H9 (cell line): ENCODE measurements around the gene OXLD1. TPM values are rescaled to one million over a fixed set of nuclear protein-coding genes. Genes with fewer than 3 reads are reported as not detected.

ENCODE experiments used
- DNase-seq: peaks from one replicate; pipeline ENCODE4 v3.0.0-alpha.2; 2017
- H2AFZ ChIP-seq: one replicate; pipeline ENCODE4 v1.6.1; 2013; ENCODE audit warnings: mild to moderate bottlenecking, low read length, control low read depth, moderate library complexity
- H2AK5ac ChIP-seq: 2 replicates; pipeline ENCODE4 v1.6.1; 2013; ENCODE audit warnings: low read length, control low read depth, mixed read lengths; ENCODE audit not compliant: insufficient read length
- H2BK120ac ChIP-seq: one replicate; pipeline ENCODE4 v1.6.1; 2013; ENCODE audit warnings: low read depth, mild to moderate bottlenecking, low read length, control low read depth, inconsistent platforms; ENCODE audit not compliant: poor library complexity, severe bottlenecking
- H2BK12ac ChIP-seq: 2 replicates; pipeline ENCODE4 v1.6.1; 2013; ENCODE audit warnings: low read length, control low read depth, mixed read lengths, low read depth; ENCODE audit not compliant: insufficient read length
- H2BK15ac ChIP-seq: 2 replicates; pipeline ENCODE4 v1.6.1; 2013; ENCODE audit warnings: low read depth, low read length, control low read depth
- H2BK20ac ChIP-seq: one replicate; pipeline ENCODE4 v1.6.1; 2013; ENCODE audit warnings: low read depth, mild to moderate bottlenecking, low read length, control low read depth, inconsistent platforms; ENCODE audit not compliant: poor library complexity, severe bottlenecking
- H2BK5ac ChIP-seq: 2 replicates; pipeline ENCODE4 v1.6.1; 2013; ENCODE audit warnings: low read length, control low read depth, mixed read lengths; ENCODE audit not compliant: insufficient read length
- H3K14ac ChIP-seq: 2 replicates; pipeline ENCODE4 v1.6.1; 2013; ENCODE audit warnings: low read length, control low read depth; ENCODE audit not compliant: insufficient read depth
- H3K18ac ChIP-seq: 2 replicates; pipeline ENCODE4 v1.6.1; 2013; ENCODE audit warnings: low read depth, mild to moderate bottlenecking, mixed read lengths, low read length, control low read depth; ENCODE audit not compliant: insufficient read length
- H3K23ac ChIP-seq: 2 replicates; pipeline ENCODE4 v1.6.1; 2013; ENCODE audit warnings: low read length, control low read depth, mixed read lengths, low read depth; ENCODE audit not compliant: insufficient read length
- H3K23me2 ChIP-seq: 2 replicates; pipeline ENCODE4 v1.6.1; 2013; ENCODE audit warnings: low read depth, mild to moderate bottlenecking, mixed read lengths, low read length, control low read depth; ENCODE audit not compliant: insufficient read length, poor library complexity, severe bottlenecking
- H3K27ac ChIP-seq: 2 replicates; pipeline ENCODE4 v1.5.1; 2013; ENCODE audit warnings: low read length, control low read depth, mixed read lengths, low read depth; ENCODE audit not compliant: insufficient read length
- H3K27me3 ChIP-seq: 2 replicates; pipeline ENCODE4 v1.6.1; 2013; ENCODE audit warnings: low read length, control low read depth, inconsistent platforms; ENCODE audit not compliant: insufficient read depth
- H3K4ac ChIP-seq: 2 replicates; pipeline ENCODE4 v1.6.1; 2013; ENCODE audit warnings: low read depth, mild to moderate bottlenecking, control low read depth, inconsistent platforms, low read length, moderate library complexity
- H3K4me1 ChIP-seq: 2 replicates; pipeline ENCODE4 v1.6.1; 2013; ENCODE audit warnings: low read length, control low read depth, inconsistent platforms; ENCODE audit not compliant: insufficient read depth
- H3K4me2 ChIP-seq: 2 replicates; pipeline ENCODE4 v1.6.1; 2013; ENCODE audit warnings: low read length, control low read depth, mixed read lengths; ENCODE audit not compliant: insufficient read length, insufficient read depth
- H3K56ac ChIP-seq: 2 replicates; pipeline ENCODE4 v1.6.1; 2013; ENCODE audit warnings: low read depth, mild to moderate bottlenecking, mixed read lengths, low read length, control low read depth; ENCODE audit not compliant: insufficient read length
- H3K79me1 ChIP-seq: 2 replicates; pipeline ENCODE4 v1.6.1; 2013; ENCODE audit warnings: low read depth, mild to moderate bottlenecking, moderate library complexity, low read length, control low read depth, inconsistent platforms; ENCODE audit not compliant: insufficient read depth, poor library complexity, severe bottlenecking
- H3K79me2 ChIP-seq: 2 replicates; pipeline ENCODE4 v1.6.1; 2013; ENCODE audit warnings: low read length, control low read depth, inconsistent platforms; ENCODE audit not compliant: insufficient read depth
- H3K9ac ChIP-seq: 2 replicates; pipeline ENCODE4 v1.6.1; 2013; ENCODE audit warnings: low read length, control low read depth, mixed read lengths; ENCODE audit not compliant: insufficient read length; ENCODE audit errors: extremely low read depth
- H3K9me3 ChIP-seq: one replicate; pipeline ENCODE4 v1.6.1; 2013; ENCODE audit warnings: low read depth, low read length, inconsistent platforms; ENCODE audit not compliant: control insufficient read depth
- H3T11ph ChIP-seq: one replicate; pipeline ENCODE4 v1.6.1; 2013; ENCODE audit warnings: mild to moderate bottlenecking, low read length, control low read depth, inconsistent platforms
- H4K20me1 ChIP-seq: one replicate; pipeline ENCODE4 v1.6.1; 2013; ENCODE audit not compliant: control insufficient read depth, insufficient read length, insufficient read depth
- H4K5ac ChIP-seq: 2 replicates; pipeline ENCODE4 v1.6.1; 2013; ENCODE audit warnings: low read depth, mild to moderate bottlenecking, mixed read lengths, low read length, control low read depth; ENCODE audit not compliant: insufficient read length
- H4K8ac ChIP-seq: replicated peaks from 2 replicates; pipeline ENCODE4 v1.6.1; 2013; ENCODE audit warnings: low read length, control low read depth, mixed read lengths, low read depth; ENCODE audit not compliant: insufficient read length
- H4K91ac ChIP-seq: 2 replicates; pipeline ENCODE4 v1.6.1; 2013; ENCODE audit warnings: low read depth, mild to moderate bottlenecking, moderate library complexity, mixed read lengths, low read length, control low read depth; ENCODE audit not compliant: insufficient read length
- H3K27ac Mint-ChIP-seq, 3 experiments: 2 replicates in 2 of 3; 3 replicates in 1 of 3; pipeline ENCODE4 v1.8.0; 2020 to 2021; ENCODE audit warnings: mixed read lengths in 3 of 3, mild to moderate bottlenecking in 1 of 3, moderate library complexity in 1 of 3
- H3K27me3 Mint-ChIP-seq: 2 replicates; pipeline ENCODE4 v1.8.0; 2021; ENCODE audit warnings: low read depth, mild to moderate bottlenecking, moderate library complexity, mixed read lengths
- H3K36me3 Mint-ChIP-seq, 3 experiments: 2 replicates in 2 of 3; 3 replicates in 1 of 3; pipeline ENCODE4 v1.8.0; 2020 to 2021; ENCODE audit warnings: low read depth in 3 of 3, mixed read lengths in 3 of 3; ENCODE audit not compliant: insufficient read depth in 1 of 3
- H3K4me1 Mint-ChIP-seq, 2 experiments: 2 replicates each; pipeline ENCODE4 v1.8.0; 2020; ENCODE audit warnings: mixed read lengths in 2 of 2
- H3K4me3 Mint-ChIP-seq, 2 experiments: 2 replicates in 1 of 2; 3 replicates in 1 of 2; pipeline ENCODE4 v1.8.0; 2020 to 2021; ENCODE audit warnings: mild to moderate bottlenecking in 2 of 2, mixed read lengths in 2 of 2, moderate library complexity in 1 of 2
- H3K9me3 Mint-ChIP-seq, 2 experiments: 2 replicates in 1 of 2; 3 replicates in 1 of 2; pipeline ENCODE4 v1.8.0; 2020; ENCODE audit warnings: mild to moderate bottlenecking in 2 of 2, mixed read lengths in 2 of 2, moderate library complexity in 1 of 2
- WGBS: extraction: QIAGEN DNeasy Blood & Tissue Kit; methylation state at CpG from one replicate; pipeline ENCODE4 v1.1.7; 2013; ENCODE audit warnings: missing lambda C conversion rate, low lambda C conversion rate, mixed read lengths; ENCODE audit not compliant: insufficient read length; ENCODE audit errors: extremely low coverage; 5-methylcytosine and 5-hydroxymethylcytosine counted together
- total RNA-seq: library from RNA; stranded (reverse); gene quantifications from 2 replicates; pipeline ENCODE4 v1.2.1, GENCODE V29; 2021
- TF ChIP-seq, protein P1 (sequence below): fragments of 200-600 bp; sonication (generic); conservative IDR thresholded peaks from 3 replicates; pipeline ENCODE4 v1.8.0; 2021; ENCODE audit warnings: antibody characterized with exemption, mild to moderate bottlenecking

Gene OXLD1
- total RNA-seq, 1 experiment from 2014 or later: 25.0 TPM

DNA sequence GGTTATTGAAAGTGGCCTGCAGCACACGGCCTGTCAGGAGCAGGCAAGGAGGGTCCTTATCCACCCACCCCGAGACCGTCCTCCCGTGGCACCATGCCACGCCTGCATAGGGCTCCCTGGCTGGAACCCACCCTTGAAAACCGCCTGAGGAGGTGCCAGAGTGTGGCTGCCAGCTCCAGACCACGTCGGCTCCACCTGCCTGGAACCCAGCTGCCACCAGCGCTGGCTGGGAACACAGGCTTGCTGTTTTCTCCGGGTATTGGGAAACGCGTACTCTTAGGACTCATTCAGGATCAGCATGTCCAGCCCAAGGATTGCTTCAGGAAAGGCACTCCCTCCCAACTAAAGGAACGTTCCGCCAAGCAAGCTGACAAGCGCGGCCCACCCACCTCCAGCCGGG is 10.5 kb upstream of the OXLD1 start:
- Histone ChIP-seq H4K5ac (no peak overlapping the region), H4K8ac (no peak overlapping the region), H4K91ac (no peak overlapping the region), H3K79me2 (no peaks in the 10 kb centered on the region), H3K23ac (no peak overlapping the region), H3K9ac (no peak overlapping the region), H2BK120ac (no peak overlapping the region), H3K56ac (no peak overlapping the region), H3K23me2 (no peaks in the 10 kb centered on the region), H3K18ac (no peak overlapping the region), H2BK5ac (no peak overlapping the region), H3K9me3 (no peaks in the 10 kb centered on the region), H3K4me2 (no peak overlapping the region), H2BK15ac (no peak overlapping the region), H3K27me3 (no peaks in the 10 kb centered on the region), H2AK5ac (no peak overlapping the region), H4K20me1 (no peaks in the 10 kb centered on the region), H3K4me1 (no peaks in the 10 kb centered on the region), H2BK12ac (no peak overlapping the region), H3K14ac (no peak overlapping the region), H2AFZ (no peak overlapping the region), H3T11ph (no peak overlapping the region), H3K79me1 (no peaks in the 10 kb centered on the region), H3K27ac (no peak overlapping the region), H3K4ac (no peak overlapping the region), H2BK20ac (no peak overlapping the region)
- Mint-ChIP-seq H3K27me3 (no peaks in the 10 kb centered on the region; the same call in 1 of the 2 replicates), H3K27ac (no peak overlapping the region), H3K4me3 (no peak overlapping the region), H3K36me3 (peaks cover 13 to 40% (median 36%) of the 10 kb centered on the region in 3 experiments; a peak in 6 of 7 replicates), H3K4me1 (peaks cover 0 to 2% of the 10 kb centered on the region in 2 experiments; a peak in 1 of 4 replicates), H3K9me3 (no peaks in the 10 kb centered on the region)
- DNase-seq: no peak
- TF ChIP-seq, protein P1, sequence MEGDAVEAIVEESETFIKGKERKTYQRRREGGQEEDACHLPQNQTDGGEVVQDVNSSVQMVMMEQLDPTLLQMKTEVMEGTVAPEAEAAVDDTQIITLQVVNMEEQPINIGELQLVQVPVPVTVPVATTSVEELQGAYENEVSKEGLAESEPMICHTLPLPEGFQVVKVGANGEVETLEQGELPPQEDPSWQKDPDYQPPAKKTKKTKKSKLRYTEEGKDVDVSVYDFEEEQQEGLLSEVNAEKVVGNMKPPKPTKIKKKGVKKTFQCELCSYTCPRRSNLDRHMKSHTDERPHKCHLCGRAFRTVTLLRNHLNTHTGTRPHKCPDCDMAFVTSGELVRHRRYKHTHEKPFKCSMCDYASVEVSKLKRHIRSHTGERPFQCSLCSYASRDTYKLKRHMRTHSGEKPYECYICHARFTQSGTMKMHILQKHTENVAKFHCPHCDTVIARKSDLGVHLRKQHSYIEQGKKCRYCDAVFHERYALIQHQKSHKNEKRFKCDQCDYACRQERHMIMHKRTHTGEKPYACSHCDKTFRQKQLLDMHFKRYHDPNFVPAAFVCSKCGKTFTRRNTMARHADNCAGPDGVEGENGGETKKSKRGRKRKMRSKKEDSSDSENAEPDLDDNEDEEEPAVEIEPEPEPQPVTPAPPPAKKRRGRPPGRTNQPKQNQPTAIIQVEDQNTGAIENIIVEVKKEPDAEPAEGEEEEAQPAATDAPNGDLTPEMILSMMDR: no peak
- no CpG with 5 or more reads among the region's 17 CpGs for WGBS
